Measurements from ENCODE around the gene DIPK1B. TPM values are rescaled to one million over a fixed set of nuclear protein-coding genes. Genes with fewer than 3 reads are reported as not detected.

Gene DIPK1B
- total RNA-seq, 1 experiment from 2014 or later: not detected

GRCh38 chr9:136720251-136720897 is 8.0 kb downstream of the DIPK1B start:
- peaks cover 18% of the 10 kb centered on the region for H3K4me1 Mint-ChIP-seq (ENCODE audit: insufficient read depth, unreplicated experiment)
- peaks cover 51% of the 10 kb centered on the region for H3K36me3 Mint-ChIP-seq (ENCODE audit: insufficient read depth, unreplicated experiment)
- peaks cover 10% of the 10 kb centered on the region for H3K27me3 Mint-ChIP-seq (ENCODE audit: insufficient read depth, unreplicated experiment)
- H3K27ac Mint-ChIP-seq (ENCODE audit: low read depth, unreplicated experiment): no peak overlapping the region
- CTCF ChIA-PET: interaction anchor here (0.5 to 0.8 kb wide), 3 partner anchors 19 to 266 kb away, joined by 3 read pairs; no protein-coding TSS in a partner anchor
- POLR2A ChIA-PET: interaction anchor here (0.8 to 1.1 kb wide), 2 partner anchors 9 to 27 kb away, joined by 3 read pairs; no protein-coding TSS in a partner anchor
- no peaks in the 10 kb centered on the region for H3K9me3 Mint-ChIP-seq (ENCODE audit: unreplicated experiment)
- no peak for DNase-seq (ENCODE audit: unreplicated experiment)
- intact Hi-C loops (cut with micrococcal nuclease): loop anchor here (2.0 kb wide), 1 partner anchor 26 kb away; no protein-coding TSS in a partner anchor
- TF ChIP-seq CTCF (IDR thresholded peaks at IDR 0.05; ENCODE audit: unreplicated experiment): no peak
- no peak overlapping the region for H3K4me3 Mint-ChIP-seq (ENCODE audit: unreplicated experiment)
- BruUV-seq (replicated peaks): no TSS peak

- BruUV-seq (replicated peaks): no TSS peak
- CTCF ChIA-PET: interaction anchor here (0.5 to 0.7 kb wide), 3 partner anchors 20 to 599 kb away, joined by 3 to 5 read pairs (median 3); no protein-coding TSS in a partner anchor
- Mint-ChIP-seq H3K27ac (ENCODE audit: low read depth, unreplicated experiment) (peak overlapping the region; percentile 82), H3K4me3 (ENCODE audit: unreplicated experiment) (no peak overlapping the region), H3K36me3 (ENCODE audit: insufficient read depth, unreplicated experiment) (peaks cover 57% of the 10 kb centered on the region), H3K27me3 (ENCODE audit: insufficient read depth, unreplicated experiment) (peaks cover 5% of the 10 kb centered on the region), H3K4me1 (ENCODE audit: insufficient read depth, unreplicated experiment) (peaks cover 18% of the 10 kb centered on the region), H3K9me3 (ENCODE audit: unreplicated experiment) (no peaks in the 10 kb centered on the region)
- DNase-seq (ENCODE audit: unreplicated experiment): no peak
- TF ChIP-seq CTCF (IDR thresholded peaks at IDR 0.05; ENCODE audit: unreplicated experiment): no peak
- POLR2A ChIA-PET: interaction anchor here (0.8 to 1.2 kb wide), 3 partner anchors 9 to 27 kb away, joined by 3 read pairs; no protein-coding TSS in a partner anchor
- intact Hi-C loops (cut with micrococcal nuclease): loop anchor here (2.0 kb wide), 1 partner anchor 26 kb away; no protein-coding TSS in a partner anchor
Measured at GRCh38 chr9:136720898-136721338, 8.5 kb downstream of the DIPK1B start.

- POLR2A ChIA-PET: interaction anchor here (0.8 to 2.7 kb wide), 4 partner anchors 8 to 28 kb away, joined by 3 to 11 read pairs (median 3); no protein-coding TSS in a partner anchor
Measured at GRCh38 chr9:136721339-136722092, 9.1 kb downstream of the DIPK1B start.

More at GRCh38 chr9:136721339-136722092, 9.1 kb downstream of the DIPK1B start:
- CTCF ChIA-PET: interaction anchor here (0.5 to 1.0 kb wide), 4 partner anchors 21 to 599 kb away, joined by 3 to 5 read pairs (median 3); no protein-coding TSS in a partner anchor
- Mint-ChIP-seq H3K4me3 (ENCODE audit: unreplicated experiment) (no peak overlapping the region), H3K4me1 (ENCODE audit: insufficient read depth, unreplicated experiment) (peaks cover 20% of the 10 kb centered on the region), H3K27me3 (ENCODE audit: insufficient read depth, unreplicated experiment) (no peaks in the 10 kb centered on the region), H3K27ac (ENCODE audit: low read depth, unreplicated experiment) (peak overlapping the region; percentile 82), H3K9me3 (ENCODE audit: unreplicated experiment) (no peaks in the 10 kb centered on the region), H3K36me3 (ENCODE audit: insufficient read depth, unreplicated experiment) (peaks cover 62% of the 10 kb centered on the region)
- no peak for TF ChIP-seq CTCF (IDR thresholded peaks at IDR 0.05; ENCODE audit: unreplicated experiment)
- DNase-seq (ENCODE audit: unreplicated experiment): peak; percentile 84
- intact Hi-C loops (cut with micrococcal nuclease): loop anchor here (2.0 kb wide), 1 partner anchor 27 kb away; no protein-coding TSS in a partner anchor
- BruUV-seq (replicated peaks): no TSS peak

Measured in MCF 10A (cell line).